A673 (cell line): Measurements from ENCODE around the gene KCTD14. TPM values are rescaled to one million over a fixed set of nuclear protein-coding genes. Genes with fewer than 3 reads are reported as not detected.
"Not testable (repeated sequence)": the region's sequence is repeated elsewhere in the genome, so short reads cannot be mapped to it uniquely, and the experiment has no call there.

ENCODE experiments used
- BruUV-seq: library from RNA; stranded (reverse); fragments of 400-500 nt; replicated peaks from 2 replicates; lab custom pipeline; 2021; lab: Mats Ljungman, UMichigan
- CTCF ChIA-PET: fragments of 300-600 bp; sonication (Branson Sonifier 250); formaldehyde crosslinking; loops from one replicate; lab custom pipeline; 2022; ENCODE audit warnings: antibody characterized with exemption; lab: Charles Lee
- POLR2A ChIA-PET: fragments of 300-600 bp; sonication (Branson Sonifier 250); formaldehyde crosslinking; loops from one replicate; lab custom pipeline; 2022; ENCODE audit warnings: antibody characterized with exemption; ENCODE audit not compliant: low non-redundant PET; lab: Charles Lee
- DNase-seq: peaks from one replicate; pipeline ENCODE4 v3.0.0-alpha.2; 2015; ENCODE audit warnings: low spot score
- H3K27ac ChIP-seq: fragments of 200-600 bp; sonication (generic); 2 replicates; pipeline ENCODE4 v1.5.1; 2016; ENCODE audit warnings: mixed run types, low read depth, mild to moderate bottlenecking, mixed read lengths, antibody characterized with exemption, low read length; ENCODE audit not compliant: poor library complexity, severe bottlenecking
- H3K27me3 ChIP-seq: fragments of 200-600 bp; sonication (generic); replicated peaks from 2 replicates; pipeline ENCODE4 v1.6.1; 2017; ENCODE audit warnings: mixed run types, low read depth, mild to moderate bottlenecking, mixed read lengths, antibody characterized with exemption, low read length; ENCODE audit not compliant: insufficient read depth, poor library complexity
- H3K36me3 ChIP-seq: fragments of 200-600 bp; sonication (generic); 2 replicates; pipeline ENCODE4 v1.6.1; 2016; ENCODE audit warnings: mixed run types, mild to moderate bottlenecking, mixed read lengths, antibody characterized with exemption, low read length; ENCODE audit not compliant: insufficient read depth, poor library complexity, severe bottlenecking
- H3K4me1 ChIP-seq: fragments of 200-600 bp; sonication (generic); 2 replicates; pipeline ENCODE4 v1.6.1; 2017; ENCODE audit warnings: mixed run types, mild to moderate bottlenecking, mixed read lengths, antibody characterized with exemption, low read length; ENCODE audit not compliant: insufficient read depth, poor library complexity, severe bottlenecking
- H3K4me3 ChIP-seq: fragments of 200-600 bp; sonication (generic); 2 replicates; pipeline ENCODE4 v1.5.1; 2016; ENCODE audit warnings: low read depth, mixed run types, mild to moderate bottlenecking, mixed read lengths, low read length; ENCODE audit not compliant: poor library complexity, severe bottlenecking
- H3K9me3 ChIP-seq: fragments of 200-600 bp; sonication (generic); 2 replicates; pipeline ENCODE4 v1.6.1; 2016; ENCODE audit warnings: mixed run types, low read depth, mild to moderate bottlenecking, mixed read lengths, antibody characterized with exemption, low read length; ENCODE audit not compliant: poor library complexity, severe bottlenecking
- EZH2 ChIP-seq: fragments of 200-600 bp; sonication (generic); IDR thresholded peaks from 2 replicates; pipeline ENCODE4 v1.6.1; 2017; ENCODE audit warnings: borderline replicate concordance, low read depth, mild to moderate bottlenecking, mixed read lengths, antibody characterized with exemption, low read length; ENCODE audit not compliant: poor library complexity, severe bottlenecking
- intact Hi-C: fragments of 100-400 bp; cut with micrococcal nuclease; formaldehyde crosslinking; loops from one replicate; pipeline ENCODE4 v1.10.0; 2022; ENCODE audit not compliant: unreplicated experiment
- total RNA-seq: library from RNA; stranded (reverse); gene quantifications from 2 replicates; pipeline ENCODE4 v1.2.3, GENCODE V29; 2021
- TF ChIP-seq, protein P1 (sequence below): fragments of 300-800, 200-600 bp; sonication (generic); conservative IDR thresholded peaks from 2 replicates; pipeline ENCODE4 v1.5.1; 2017; ENCODE audit warnings: low read depth, mild to moderate bottlenecking, antibody characterized with exemption, low read length, moderate library complexity, mixed read lengths

Gene KCTD14
- total RNA-seq, 1 experiment from 2014 or later: 0.45 TPM

DNA sequence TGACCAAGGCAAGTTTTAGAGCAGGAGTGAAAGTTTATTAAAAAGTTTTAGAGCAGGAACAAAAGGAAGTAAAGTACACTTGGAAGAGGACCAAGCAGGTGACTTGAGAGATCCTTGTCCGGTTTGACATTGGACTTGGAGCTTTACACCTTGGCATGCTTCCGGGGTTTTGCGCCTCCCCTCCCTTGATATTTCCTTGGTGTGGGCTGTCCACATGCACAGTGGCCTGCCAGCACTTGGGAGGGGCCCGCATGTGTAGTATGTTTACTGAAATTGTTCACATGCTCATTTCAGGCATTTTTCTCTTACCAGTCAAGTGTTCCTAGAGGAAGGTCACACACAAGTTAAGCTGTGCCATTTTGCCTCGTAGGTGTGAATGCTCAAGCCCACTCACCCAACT lies 21.6 kb upstream of the KCTD14 start:
- ChIA-PET CTCF (no interaction called here), POLR2A (no interaction called here)
- Histone ChIP-seq H3K27ac (no peak overlapping the region), H3K27me3 (no peaks in the 10 kb centered on the region), H3K36me3 (no peaks in the 10 kb centered on the region), H3K4me1 (peaks cover 30% of the 10 kb centered on the region), H3K4me3 (no peak overlapping the region), H3K9me3 (no peaks in the 10 kb centered on the region)
- intact Hi-C loops: loop anchor here (5.0 kb wide), 1 partner anchor 267 kb away; no protein-coding TSS in a partner anchor
- no peak for TF ChIP-seq EZH2
- TF ChIP-seq, protein P1, sequence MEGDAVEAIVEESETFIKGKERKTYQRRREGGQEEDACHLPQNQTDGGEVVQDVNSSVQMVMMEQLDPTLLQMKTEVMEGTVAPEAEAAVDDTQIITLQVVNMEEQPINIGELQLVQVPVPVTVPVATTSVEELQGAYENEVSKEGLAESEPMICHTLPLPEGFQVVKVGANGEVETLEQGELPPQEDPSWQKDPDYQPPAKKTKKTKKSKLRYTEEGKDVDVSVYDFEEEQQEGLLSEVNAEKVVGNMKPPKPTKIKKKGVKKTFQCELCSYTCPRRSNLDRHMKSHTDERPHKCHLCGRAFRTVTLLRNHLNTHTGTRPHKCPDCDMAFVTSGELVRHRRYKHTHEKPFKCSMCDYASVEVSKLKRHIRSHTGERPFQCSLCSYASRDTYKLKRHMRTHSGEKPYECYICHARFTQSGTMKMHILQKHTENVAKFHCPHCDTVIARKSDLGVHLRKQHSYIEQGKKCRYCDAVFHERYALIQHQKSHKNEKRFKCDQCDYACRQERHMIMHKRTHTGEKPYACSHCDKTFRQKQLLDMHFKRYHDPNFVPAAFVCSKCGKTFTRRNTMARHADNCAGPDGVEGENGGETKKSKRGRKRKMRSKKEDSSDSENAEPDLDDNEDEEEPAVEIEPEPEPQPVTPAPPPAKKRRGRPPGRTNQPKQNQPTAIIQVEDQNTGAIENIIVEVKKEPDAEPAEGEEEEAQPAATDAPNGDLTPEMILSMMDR: no peak
- no peak for DNase-seq
- no TSS peak for BruUV-seq

DNA sequence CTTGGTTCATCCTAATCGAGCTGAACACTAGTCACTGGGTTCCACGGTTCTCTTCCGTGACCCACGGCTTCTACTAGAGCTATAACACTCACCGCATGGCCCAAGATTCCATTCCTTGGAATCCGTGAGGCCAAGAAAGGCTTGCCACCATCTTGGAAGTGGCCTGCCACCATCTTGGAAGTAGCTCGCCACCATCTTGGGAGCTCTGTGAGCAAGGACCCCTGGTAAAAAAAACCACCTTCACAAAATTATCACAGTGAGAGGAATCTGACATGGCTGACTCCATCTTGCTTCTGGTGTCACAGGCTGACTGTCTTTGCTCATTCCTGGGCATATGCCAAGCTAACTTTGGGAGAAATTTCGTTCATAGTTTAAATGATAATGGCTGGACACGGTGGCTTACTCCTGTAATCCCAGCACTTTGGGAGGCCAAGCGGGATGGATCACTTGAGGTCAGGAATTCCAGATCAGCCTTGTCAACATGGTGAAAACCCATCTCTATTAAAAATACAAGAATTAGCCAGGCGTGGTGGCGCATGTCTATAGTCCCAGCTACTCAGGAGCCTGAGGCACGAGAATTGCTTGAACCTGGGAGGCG lies 18.9 kb upstream of the KCTD14 start:
- Histone ChIP-seq H3K9me3 (no peaks in the 10 kb centered on the region), H3K27ac (no peak overlapping the region), H3K4me3 (no peak overlapping the region), H3K36me3 (no peaks in the 10 kb centered on the region), H3K4me1 (peaks cover 30% of the 10 kb centered on the region), H3K27me3 (no peaks in the 10 kb centered on the region)
- POLR2A ChIA-PET: no interaction called here
- TF ChIP-seq, protein P1: no peak
- no peak for TF ChIP-seq EZH2
- intact Hi-C loops: no loop called here
- CTCF ChIA-PET: no interaction called here
- DNase-seq: no peak
- BruUV-seq: no TSS peak

DNA sequence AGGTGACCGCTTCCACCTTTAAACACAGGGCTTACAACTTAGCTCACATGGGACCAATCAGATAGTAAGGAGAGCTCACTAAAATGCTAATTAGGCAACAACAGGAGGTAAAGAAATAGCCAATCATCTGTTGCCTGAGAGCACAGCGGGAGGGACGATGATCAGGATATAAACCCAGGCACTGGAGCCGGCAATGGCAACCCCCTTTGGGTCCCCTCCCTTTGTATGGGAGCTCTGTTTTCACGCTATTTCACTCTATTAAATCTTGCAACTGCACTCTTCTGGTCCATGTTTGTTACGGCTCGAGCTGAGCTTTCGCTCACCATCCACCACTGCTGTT lies 18.3 kb upstream of the KCTD14 start:
- H3K9me3 ChIP-seq, H3K4me3 ChIP-seq, POLR2A ChIA-PET, BruUV-seq, CTCF ChIA-PET, H3K27ac ChIP-seq, intact Hi-C loops, DNase-seq, H3K36me3 ChIP-seq, H3K27me3 ChIP-seq: not testable (repeated sequence)
- H3K4me1 ChIP-seq: peaks cover 24% of the 10 kb centered on the region
